ENCODE results near the gene GMFB. TPM values are rescaled to one million over a fixed set of nuclear protein-coding genes. Genes with fewer than 3 reads are reported as not detected.

Gene GMFB
- total and polyA plus RNA-seq, 9 of the 15 experiments (the other 6 are each of a cell fraction or from before 2014, with no cell fraction given): 14.0 to 31.7 (median 20.5) TPM

DNA sequence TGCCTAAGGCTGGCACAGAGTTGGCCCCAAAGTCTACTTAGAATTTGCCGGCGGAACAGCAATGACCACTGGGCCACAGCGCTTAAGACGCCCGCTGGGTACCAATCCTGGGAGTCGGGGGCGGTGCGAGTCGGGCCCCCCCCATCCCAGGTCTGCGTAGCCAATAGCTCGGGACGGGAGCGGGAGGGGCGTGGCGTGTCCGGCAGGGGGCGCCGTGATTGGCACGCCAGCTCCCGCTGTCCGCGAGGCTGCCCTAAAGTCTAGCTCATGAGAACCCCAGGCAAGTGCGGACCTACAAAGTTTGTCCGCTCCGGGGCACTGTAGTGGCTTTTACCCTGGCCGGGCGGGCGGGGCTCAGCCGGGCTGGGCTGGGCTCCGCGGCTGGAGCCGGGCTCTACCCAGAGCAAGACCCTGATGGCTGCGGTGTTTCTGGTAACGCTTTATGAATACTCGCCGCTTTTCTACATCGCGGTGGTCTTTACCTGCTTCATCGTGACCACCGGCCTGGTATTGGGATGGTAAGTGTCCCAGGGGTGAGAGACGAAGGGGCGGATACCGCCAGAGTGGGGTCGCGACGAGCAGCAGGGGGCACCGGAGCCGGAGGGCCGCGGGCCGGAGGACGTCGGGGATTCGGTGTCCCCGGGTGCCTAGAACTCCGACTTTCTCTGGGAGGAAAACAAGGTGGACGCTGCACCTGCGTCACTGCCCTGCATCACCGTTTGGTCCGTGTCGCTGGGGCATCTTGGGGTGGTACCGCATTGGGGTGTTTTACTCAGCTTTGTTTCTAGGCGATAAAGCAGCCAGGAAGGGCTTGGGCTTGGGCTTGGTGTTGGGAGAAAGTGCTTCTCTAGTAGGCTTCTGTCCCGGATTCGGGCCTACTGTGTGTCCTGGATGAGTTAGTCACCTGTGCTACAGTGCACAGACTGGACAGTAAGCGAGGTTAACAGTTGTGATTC, 21.0 kb upstream of the GMFB start, which contains the start of gene CGRRF1 (continued):
- TF ChIP-seq, protein P1, sequence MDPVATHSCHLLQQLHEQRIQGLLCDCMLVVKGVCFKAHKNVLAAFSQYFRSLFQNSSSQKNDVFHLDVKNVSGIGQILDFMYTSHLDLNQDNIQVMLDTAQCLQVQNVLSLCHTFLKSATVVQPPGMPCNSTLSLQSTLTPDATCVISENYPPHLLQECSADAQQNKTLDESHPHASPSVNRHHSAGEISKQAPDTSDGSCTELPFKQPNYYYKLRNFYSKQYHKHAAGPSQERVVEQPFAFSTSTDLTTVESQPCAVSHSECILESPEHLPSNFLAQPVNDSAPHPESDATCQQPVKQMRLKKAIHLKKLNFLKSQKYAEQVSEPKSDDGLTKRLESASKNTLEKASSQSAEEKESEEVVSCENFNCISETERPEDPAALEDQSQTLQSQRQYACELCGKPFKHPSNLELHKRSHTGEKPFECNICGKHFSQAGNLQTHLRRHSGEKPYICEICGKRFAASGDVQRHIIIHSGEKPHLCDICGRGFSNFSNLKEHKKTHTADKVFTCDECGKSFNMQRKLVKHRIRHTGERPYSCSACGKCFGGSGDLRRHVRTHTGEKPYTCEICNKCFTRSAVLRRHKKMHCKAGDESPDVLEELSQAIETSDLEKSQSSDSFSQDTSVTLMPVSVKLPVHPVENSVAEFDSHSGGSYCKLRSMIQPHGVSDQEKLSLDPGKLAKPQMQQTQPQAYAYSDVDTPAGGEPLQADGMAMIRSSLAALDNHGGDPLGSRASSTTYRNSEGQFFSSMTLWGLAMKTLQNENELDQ (CRISPR knock-in tag; IDR thresholded peaks at IDR 0.05; ENCODE audit: borderline replicate concordance): no peak
- TF ChIP-seq, protein P2, sequence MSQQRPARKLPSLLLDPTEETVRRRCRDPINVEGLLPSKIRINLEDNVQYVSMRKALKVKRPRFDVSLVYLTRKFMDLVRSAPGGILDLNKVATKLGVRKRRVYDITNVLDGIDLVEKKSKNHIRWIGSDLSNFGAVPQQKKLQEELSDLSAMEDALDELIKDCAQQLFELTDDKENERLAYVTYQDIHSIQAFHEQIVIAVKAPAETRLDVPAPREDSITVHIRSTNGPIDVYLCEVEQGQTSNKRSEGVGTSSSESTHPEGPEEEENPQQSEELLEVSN (IDR thresholded peaks at IDR 0.05; ENCODE audit: borderline replicate concordance in 1 of 2, extremely low read depth in 1 of 2, insufficient read depth in 1 of 2, insufficient read length in 1 of 2, low read depth in 1 of 2, low read length in 1 of 2, poor library complexity in 1 of 2, severe bottlenecking in 1 of 2): peak in 1 of 2 experiments; percentile 51
- TF ChIP-seq CREB1 (IDR thresholded peaks at IDR 0.05): no peak
- peak; percentile 46; the same call in 1 of the 2 replicates for TF ChIP-seq CREB1 (CRISPR knock-in tag; IDR thresholded peaks at IDR 0.05)
- no peak for TF ChIP-seq SMARCB1 (IDR thresholded peaks at IDR 0.05; ENCODE audit: insufficient read length, low read depth)
- TF ChIP-seq SOX6 (IDR thresholded peaks at IDR 0.05): peak; percentile 27; the same call in 1 of the 2 replicates
- TF ChIP-seq, protein P3, sequence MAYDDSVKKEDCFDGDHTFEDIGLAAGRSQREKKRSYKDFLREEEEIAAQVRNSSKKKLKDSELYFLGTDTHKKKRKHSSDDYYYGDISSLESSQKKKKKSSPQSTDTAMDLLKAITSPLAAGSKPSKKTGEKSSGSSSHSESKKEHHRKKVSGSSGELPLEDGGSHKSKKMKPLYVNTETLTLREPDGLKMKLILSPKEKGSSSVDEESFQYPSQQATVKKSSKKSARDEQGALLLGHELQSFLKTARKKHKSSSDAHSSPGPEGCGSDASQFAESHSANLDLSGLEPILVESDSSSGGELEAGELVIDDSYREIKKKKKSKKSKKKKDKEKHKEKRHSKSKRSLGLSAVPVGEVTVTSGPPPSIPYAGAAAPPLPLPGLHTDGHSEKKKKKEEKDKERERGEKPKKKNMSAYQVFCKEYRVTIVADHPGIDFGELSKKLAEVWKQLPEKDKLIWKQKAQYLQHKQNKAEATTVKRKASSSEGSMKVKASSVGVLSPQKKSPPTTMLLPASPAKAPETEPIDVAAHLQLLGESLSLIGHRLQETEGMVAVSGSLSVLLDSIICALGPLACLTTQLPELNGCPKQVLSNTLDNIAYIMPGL (CRISPR knock-in tag; IDR thresholded peaks at IDR 0.05): no peak
- TF ChIP-seq ZNF318 (IDR thresholded peaks at IDR 0.05; ENCODE audit: borderline replicate concordance in 1 of 2, low read depth in 1 of 2): no peak
- TF ChIP-seq SLC30A9 (CRISPR knock-in tag; IDR thresholded peaks at IDR 0.05): no peak
- TF ChIP-seq FOS (IDR thresholded peaks at IDR 0.05; ENCODE audit: extremely low read depth, insufficient read length): no peak
- 0 out of 2 replicates have a peak, but pooled peaks have one; percentile 19 for TF ChIP-seq ADNP (tag; IDR thresholded peaks at IDR 0.05)
